DND-41 (cell line): Measurements from ENCODE around the gene ARAP1.

Experiments used
- EZH2 ChIP-seq: IDR thresholded peaks from 3 replicates; pipeline ENCODE4 v1.6.1; 2012; ENCODE audit warnings: borderline replicate concordance, low read depth, mild to moderate bottlenecking, moderate library complexity, low read length, inconsistent platforms; ENCODE audit not compliant: severe bottlenecking
- TF ChIP-seq, protein P1 (sequence below): IDR thresholded peaks from 2 replicates; pipeline ENCODE4 v1.5.1; 2012; ENCODE audit warnings: borderline replicate concordance, low read length, moderate library complexity, mild to moderate bottlenecking; ENCODE audit not compliant: poor library complexity, severe bottlenecking; ENCODE audit errors: extremely low read depth

DNA sequence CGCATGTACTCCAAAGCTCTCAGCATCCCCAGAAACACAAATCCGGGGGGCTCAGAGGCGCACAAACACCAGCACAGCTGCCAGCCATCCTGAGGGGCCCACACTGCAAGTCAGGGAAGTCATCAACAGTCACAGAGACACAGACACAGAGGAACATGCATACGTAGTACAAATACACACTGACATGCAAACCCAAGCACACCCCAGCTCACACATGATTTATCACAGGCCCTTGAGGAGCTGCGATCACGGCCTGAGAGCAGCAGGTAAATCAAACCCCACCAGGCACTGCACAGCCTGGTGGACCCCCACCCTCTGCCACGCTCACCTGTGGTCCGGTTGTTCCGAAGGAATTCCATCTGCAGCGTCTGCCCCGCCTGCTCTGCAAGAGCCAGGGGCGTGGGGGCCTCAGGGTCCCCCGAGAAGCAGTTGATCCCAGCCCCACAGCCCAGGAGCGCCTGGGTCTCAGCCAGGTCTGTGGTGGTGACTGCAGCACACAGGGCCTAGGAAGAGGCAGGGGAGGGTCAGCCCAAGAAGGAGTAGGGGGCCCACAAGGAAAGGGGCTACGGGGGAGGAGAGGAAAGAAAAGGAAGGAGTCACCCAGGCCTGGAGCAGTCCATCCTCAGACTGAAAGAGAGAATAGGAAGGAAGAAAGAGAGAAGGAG, 49.5 kb downstream of the ARAP1 start:
- TF ChIP-seq, protein P1, sequence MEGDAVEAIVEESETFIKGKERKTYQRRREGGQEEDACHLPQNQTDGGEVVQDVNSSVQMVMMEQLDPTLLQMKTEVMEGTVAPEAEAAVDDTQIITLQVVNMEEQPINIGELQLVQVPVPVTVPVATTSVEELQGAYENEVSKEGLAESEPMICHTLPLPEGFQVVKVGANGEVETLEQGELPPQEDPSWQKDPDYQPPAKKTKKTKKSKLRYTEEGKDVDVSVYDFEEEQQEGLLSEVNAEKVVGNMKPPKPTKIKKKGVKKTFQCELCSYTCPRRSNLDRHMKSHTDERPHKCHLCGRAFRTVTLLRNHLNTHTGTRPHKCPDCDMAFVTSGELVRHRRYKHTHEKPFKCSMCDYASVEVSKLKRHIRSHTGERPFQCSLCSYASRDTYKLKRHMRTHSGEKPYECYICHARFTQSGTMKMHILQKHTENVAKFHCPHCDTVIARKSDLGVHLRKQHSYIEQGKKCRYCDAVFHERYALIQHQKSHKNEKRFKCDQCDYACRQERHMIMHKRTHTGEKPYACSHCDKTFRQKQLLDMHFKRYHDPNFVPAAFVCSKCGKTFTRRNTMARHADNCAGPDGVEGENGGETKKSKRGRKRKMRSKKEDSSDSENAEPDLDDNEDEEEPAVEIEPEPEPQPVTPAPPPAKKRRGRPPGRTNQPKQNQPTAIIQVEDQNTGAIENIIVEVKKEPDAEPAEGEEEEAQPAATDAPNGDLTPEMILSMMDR: no peak
- TF ChIP-seq EZH2: no peak
